Globus pallidus (tissue), 1 donor: Measurements from ENCODE around the gene ARHGAP4.

Experiments used
- DNase-seq: peaks from one replicate; pipeline ENCODE4 v3.0.0-alpha.2; 2015; ENCODE audit warnings: low spot score

The ARHGAP4 gene

DNA sequence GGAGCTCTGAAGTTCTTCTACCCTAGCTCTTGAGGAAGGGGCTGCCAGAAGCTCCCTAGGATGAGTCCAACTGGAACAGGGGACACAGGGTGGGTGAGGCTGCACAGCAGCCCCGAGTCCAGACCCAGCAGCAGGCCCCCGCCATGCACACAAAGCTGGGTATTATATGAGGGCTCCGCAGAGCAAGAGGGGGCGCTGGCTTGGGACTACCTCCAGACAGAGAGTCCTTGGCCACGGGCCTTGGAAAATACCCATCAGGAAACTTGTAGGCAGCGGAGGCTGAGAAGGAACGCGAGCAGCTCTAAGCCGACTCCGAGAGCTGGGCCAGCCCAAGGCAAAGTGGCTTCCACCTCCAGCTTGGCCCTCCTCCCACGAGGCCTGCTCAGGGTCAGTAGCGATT, 37.5 kb upstream of the ARHGAP4 start:
- DNase-seq = no peak

DNA sequence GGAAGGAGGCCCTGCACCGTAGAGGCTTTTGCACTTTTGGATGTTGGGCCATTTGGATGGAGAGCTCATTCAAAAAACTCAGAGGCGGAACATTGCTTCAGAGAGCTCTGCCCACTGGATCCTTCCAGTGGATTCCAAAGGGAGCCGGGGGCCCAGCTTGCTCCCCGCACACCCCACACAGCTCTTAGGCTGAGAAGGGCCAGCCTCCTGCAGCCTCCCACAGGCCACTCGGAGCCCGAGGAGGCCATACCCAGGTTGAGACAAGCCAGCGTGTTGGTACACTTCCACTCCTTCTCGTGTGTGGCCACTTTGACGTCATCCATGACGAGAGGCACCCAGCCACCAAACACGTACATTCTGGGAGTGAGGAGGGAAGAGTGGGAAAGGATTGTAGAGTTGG, 35.2 kb upstream of the ARHGAP4 start:
- no peak for DNase-seq

DNA sequence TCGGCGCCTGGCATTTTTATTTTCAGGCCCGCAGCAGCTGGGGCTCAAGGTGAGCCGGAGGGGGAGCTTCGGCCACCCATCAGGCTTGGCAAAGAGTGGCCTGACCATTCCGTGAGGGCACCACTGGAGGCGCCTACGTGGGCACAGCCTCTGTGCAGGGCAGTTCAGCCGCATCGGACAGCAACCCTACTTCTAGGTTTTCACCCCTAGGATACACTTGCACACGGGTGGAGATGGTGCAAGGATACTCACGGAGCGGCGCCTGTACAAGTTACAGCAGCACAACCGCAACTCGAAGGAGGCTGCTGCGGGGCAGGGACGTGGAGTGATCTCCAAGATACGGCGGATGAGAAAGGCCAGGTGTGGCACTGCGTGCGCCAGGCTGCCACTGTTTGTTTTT, 34.7 kb upstream of the ARHGAP4 start:
- no peak for DNase-seq

DNA sequence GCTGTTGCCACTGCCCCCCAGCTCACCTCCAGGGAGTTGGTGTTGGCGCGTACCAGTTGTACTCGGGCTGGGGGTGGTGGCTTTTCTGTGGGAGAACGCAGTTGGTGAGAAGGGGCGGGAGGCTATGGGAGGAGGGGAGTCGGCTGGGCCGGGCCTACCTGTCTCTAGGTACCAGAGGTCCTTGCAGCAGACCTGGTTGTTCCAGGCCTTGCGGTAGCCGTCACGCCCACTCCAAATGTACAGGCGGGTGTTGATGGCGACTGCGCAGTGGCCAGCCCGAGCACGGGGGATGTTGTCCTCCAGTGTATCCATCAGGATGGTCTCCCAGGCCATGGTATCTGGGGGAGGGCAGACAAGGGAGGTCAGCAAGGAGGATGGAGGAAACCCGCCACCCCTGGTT, 34.0 kb upstream of the ARHGAP4 start:
- no peak for DNase-seq

DNA sequence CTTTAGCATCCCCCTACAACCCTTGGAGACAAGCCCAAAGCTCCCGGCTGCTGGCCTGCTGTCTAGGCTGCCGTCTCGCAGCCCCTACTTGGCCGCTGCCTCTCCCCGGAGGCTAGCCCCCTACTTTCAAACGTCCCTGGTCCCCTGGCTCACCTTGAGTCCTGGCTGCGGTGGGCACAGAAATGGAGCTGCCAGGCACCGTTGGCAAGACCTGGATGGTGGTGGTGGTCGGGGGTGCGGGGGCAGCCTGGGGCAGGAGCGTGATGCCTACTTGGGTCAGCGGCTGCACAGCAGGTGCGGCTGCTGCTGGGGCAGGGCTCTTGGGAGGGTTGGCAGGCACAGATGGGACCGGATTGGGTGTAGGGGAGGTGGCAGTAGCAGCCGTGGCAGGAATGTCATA, 33.6 kb upstream of the ARHGAP4 start:
- no peak for DNase-seq

DNA sequence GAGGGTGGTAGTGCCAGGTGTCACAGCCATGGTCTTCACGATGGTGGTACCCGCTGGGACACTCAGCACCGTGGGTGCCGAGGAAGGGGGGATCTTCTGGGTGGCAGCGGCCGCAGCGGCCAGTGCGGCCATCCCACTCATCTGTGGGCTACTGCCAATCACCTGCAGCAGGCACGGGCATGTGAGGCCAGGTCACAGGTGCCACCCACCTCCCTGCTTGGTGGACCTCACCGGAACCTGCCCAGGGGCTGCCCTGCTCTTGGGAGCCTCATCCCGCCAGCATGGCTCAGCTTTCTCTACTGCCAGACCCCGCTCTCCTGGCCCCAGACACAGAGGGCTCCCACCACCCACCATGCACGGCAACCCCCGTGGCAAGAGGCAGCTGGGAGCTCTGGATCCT, 32.5 kb upstream of the ARHGAP4 start:
- DNase-seq = no peak

DNA sequence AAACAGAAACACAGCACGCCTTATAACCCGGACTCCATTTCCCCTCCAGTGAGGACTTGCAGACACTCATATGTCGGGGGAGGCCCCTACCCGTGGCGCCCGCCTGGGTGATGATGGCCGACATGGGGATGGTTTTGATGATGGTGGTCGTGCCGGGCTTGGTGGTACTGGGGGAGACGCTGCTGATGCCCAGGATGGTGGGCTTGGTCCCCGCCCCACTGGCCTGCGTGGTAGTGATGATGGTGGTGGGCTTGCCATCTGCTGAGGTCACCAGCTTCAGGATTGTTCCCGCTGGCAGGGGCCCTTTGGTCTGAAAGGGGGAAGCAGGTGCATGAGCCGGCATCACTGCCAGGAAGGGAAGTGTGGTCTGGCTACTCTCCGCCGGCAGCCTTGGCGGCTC, 31.2 kb upstream of the ARHGAP4 start:
- no peak for DNase-seq

DNA sequence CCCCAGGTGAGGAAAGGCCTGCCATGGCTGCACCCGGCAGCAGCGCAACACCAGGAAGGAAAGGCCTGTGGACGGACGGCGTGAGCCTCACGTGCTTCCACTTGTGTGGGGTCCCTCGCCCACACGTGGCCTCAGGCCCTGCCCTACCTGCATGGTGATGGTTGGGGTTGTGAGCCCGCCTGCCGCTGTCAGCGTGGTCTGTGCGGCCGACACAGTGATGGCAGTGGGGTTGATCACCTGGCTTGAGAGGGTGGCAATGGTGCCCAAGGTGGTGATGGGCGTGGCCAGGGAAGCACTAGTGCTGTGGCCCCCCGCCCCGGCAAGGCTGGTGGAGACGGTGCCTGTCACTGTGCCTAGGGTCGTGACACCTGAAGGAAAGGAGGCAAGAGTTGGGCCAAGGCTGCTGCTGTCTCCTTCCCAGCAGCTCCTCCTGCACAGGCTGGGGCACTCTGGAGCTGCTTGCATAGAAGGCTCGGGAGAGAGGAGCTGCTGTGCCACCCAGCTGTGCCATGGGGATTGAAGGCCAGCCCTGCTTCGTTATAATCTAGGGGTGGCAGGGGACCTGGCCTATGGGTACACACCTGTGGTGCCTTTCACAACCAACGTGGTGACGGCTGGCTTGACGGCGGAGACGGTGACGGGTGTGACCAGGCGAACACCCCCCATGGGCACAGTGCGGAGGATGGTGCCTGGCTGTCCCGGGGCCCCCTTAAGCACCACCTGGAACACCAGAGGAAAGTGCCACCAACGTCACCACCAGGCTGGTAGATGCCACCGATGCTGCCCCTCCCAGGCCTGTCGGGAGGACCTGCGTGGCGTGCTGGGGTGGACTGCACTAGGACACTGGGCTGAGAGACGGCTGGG, 30.2 kb upstream of the ARHGAP4 start:
- no peak for DNase-seq

DNA sequence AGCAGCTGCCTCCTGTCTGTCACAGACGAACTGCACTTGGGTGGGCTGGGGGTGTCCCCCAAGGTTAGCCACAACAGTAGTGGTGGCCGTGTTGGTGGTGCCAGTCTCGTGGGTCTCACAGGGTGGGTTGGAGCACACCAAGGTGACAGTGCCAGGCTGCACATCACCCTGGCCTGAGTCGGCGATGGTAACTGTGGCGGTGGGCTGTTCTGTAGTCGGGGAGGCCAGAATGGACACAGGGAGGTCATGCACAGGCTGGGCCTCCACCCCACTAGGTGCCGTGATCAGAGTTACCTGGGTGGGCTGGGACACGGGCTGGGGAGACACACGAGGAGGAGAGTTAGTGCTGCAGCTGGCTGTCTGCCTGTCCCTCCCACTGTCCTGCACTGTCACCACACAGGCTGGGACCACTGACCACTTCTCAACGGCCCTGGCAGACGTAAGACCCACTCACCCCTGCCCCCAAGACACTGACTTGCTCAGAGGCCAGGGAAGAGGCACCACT, 29.2 kb upstream of the ARHGAP4 start:
- no peak for DNase-seq

DNA sequence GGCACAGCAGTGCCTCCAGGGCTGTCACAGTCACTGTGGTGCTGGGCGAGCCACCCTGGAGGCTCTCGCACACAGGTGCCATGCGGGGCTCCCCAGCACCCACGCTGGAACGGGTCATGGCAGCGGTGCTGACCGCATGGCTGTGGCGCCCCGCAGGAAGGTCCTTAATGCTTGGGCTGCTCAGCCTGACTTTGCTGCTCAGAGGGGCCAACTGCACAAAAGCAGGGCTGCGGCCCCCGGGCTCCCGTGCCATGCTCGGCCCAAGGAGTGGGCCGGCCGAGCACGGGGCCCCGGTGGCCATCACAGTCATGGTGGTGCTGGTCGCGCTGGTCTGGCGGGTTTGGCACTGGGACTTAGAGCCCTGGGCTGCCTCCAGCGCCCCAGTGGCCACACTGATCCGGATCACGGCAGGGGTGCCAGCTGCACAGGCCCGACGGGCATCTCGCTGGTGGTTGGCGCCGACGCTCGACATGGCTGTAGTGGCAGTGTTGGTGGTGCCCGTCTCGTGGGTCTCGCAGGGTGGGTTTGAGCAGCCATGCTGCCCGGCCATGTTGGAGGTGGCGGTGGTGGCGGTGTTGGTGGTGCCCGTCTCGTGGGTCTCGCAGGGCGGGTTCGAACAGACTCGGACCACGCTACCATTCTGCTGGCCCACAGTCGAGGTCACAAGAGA, 28.6 kb upstream of the ARHGAP4 start:
- no peak for DNase-seq

DNA sequence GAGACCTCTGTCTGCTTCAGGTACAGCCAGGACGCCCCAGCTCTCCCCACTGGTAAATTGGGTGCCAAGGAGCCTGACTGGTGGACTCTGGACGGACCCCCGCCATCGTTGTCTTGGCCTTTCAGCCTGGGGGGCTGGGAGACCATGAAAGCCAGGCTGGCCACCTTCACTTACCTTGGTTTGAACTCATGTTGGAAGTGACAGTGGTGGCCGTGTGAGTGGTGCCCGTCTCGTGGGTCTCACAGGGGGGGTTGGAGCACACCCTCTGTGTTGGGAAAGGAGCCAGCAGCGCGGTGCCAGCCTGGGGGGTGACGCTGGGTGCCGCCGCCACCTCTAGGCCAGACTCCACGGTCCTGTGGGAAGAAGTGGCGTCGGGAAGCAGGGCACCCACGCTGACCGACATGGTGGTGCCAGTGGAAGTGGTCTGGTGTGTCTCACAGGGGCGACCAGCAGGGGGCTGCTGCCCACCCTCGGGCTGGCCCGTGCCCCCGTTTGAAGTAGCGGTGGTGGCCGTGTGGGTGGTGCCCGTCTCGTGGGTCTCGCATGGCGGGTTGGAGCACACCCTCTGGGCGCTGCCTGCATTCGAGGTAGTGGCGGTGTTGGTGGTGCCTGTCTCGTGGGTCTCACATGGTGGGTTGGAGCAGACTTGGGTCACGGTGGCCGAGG, 28.0 kb upstream of the ARHGAP4 start:
- DNase-seq = no peak

DNA sequence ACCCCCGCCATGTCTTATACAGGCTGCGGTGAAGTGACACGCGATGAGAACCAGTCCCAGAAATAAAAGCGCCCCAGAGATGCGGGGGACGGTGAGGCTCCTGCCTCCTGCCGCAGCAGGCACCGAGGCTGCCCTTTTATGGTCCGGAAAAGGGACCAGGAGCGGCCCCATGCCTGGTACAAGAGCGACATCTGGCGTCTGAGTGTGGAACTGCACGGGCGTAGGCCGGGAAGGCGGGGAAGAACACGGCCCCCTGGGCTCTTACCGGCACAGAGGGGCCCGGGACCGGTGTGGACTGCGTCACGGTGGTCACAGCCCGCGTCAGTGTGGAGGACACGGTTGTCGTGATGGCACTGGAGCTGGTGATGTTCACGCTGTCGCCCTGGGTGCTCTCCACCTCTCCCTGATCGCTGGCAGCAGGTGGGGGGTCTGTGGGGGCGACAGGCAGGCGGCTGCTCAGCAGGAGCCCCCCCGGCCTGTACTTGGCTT, 27.3 kb upstream of the ARHGAP4 start:
- peak; percentile 47 for DNase-seq

DNA sequence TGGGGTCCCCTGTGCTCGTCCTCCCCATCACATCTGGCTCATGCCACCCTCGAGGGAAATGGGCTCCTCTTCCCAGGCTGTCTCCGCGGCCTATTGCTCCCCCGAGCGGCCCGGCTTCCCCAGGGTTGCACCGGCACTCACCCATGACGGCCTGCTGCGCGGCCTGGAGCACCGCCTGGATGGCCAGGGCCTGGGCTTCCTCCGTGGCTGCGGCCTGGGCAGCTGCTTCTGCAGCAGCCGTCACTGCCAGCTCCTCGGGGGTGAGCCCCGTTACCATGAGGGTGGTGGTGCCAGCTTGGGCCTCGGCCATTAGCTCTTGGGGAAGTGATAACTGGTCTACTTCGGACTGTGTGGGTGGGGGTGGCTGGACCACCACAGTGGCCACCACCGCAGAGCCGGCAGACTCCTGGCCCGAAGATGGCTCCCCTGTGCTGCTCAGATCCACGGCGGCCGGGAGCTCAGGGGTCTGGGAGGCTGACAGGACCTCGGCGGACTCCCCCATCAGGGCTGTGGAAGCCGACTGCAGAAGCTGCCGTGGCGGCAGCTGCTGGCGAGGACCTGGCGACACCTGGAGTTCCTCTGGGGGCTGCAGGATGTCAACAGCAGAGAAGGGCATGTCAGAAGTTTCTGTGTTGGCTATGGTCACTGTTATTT, 26.4 kb upstream of the ARHGAP4 start:
- DNase-seq = no peak

DNA sequence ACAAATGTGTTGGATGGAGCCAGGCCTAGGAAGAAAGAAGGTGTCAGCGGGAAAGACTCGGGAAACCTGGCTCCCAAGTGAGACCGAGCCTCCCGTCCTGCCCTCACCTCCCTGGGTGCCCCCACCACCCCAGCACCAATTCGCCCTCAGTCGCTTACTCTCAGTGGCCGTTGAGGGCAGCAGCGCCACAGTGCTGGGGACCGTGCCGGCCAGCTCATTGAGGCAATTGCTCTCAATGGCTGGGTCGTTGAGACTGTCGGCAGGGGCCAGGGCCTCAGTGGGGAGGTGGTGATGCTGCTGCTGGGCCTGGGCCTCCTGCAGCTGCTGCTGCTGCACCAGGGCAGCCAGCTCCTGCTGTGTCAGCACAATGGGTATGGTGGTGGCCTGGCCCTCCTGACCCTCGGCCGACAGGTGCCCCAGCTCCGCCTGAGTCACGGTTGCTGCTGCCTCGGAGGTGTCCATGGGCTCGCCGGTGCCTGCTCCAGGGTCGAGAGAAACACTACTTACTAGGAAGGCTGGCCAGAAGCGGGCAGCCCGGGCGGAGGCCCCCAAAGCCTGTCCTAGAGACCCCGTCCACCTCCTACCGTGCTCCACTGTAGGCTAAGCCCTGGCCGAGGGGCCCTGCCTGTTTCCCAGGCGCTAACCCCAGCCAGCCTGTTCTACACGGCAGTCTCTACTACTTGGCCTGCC, 25.8 kb upstream of the ARHGAP4 start:
- DNase-seq = no peak

DNA sequence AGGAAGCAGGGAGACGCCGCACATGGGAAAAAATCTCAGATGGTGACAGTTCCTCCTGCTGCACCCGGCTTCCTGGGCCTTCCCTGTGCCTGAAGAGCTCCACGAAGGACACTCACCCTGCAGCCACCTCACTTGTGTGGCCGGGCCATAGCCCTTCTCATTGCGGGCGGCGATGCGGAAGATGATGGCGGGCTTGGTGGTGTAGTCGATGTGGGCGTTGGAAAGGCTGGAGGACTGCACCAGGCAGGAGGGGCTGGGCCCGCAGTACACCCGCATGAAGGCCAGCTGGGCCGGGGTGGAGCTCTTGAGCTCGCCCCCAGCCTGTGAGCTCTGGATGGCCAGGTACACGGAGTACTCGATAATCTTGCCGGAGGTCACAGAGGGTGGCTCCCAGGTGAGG, 24.1 kb upstream of the ARHGAP4 start:
- DNase-seq = no peak

DNA sequence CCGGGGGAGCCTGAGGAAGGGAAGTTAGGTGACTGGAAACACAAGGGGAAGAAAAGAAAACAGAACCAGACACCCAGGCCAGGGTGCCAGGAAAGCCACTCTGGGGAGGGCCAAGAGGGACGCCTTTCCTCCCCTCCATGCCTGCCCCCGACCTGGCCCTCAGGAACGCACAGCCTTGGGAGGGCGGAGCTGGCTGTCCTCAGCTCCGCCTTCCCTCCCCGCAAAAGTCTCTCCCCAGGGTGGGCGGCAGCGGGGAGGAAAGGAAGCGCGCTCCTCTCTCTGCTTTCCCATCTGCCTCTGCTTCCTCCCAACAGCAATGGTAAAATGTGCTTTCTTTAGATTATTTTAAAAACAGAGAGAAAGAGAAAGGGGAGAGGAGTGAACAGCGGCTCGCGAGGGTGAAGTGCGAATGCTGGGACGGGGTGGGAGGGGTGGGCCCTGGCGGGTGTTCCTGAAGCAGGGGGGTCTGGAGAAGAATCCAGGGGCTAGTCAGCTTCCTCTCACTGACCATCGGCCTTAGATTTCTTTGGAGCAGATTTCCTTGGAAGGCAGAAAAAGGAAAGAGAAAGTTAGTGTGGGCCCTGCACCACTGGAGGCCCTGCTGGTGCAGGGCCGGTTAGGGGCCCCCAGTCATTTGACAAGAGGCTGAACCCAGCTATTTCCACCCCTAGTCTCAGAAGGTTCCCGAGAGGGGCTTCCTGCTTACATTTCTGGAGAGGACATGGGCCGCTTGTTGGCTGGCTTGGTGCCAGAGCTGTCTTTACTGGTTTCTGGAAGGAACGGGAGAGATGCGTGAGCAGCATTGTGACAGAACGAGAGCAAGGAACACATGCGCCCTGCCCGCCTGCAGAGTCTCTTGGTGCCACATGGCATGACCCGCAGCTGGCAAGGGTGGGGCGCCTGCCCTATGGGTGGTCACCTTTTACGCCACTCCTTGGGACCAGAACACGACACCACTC, 23.1 kb upstream of the ARHGAP4 start:
- DNase-seq = no peak

DNA sequence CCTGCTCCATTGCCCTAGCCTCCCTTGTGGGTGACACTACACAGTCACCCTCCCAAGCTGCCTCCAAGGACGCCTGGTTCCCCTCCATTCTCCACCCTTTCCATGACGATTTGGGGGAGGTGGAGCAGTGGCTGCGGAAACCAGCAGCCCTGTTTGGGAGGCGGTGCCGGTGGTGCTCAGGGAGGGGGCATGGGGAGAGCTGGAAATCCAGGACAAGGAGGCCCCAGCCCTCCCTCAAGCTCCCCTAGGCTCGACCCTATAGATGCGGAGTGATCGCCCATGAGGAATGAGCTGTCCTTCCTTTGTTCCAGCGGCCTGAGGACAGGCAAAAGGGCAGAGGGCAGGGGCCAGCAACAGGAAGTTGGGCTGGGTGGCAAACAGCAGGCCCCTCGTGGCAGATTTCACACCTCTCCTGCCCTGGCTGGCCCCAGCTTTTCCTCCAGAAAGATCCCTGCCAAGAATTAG, 22.0 kb upstream of the ARHGAP4 start:
- DNase-seq = no peak

DNA sequence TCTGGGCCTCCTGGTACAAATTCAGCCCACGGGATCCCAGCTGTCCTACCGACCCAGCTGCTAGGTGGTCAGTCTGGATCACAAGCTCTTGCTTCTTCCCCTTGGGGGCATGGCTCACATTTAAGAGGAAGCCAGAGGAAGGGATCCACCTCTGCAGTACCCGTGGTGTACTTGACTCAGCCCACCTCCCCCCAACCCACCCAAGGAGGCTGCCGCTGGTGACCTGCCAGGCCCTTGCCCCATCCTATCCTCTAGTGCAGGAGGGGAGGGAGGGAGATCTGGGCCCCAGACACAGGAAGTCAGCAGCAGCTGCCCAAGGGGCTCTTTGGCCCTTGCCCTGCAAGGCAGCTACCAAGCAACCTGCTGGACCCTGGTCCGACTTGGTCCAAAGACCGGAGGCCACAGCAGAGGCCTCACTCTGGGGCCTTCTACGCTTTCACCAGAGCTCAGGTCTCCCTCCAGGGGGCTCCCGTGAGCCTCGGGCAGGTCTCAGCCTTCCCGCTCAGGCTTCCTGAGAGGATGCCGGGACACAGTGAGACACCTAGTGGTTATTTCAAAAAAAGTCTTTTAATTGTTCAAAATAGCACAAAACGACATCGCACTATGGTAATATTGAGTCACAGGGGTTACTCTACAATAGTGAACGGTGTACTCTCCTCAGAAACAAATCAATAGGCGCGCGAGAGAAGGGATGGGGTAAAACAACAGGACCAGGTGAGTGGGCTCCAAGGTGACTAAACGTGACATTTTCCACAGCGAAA, 21.1 kb upstream of the ARHGAP4 start:
- peak; percentile 68 for DNase-seq
